Peyer's patch (tissue), 4 donors: ENCODE measurements around the gene GNAQ. TPM values are rescaled to one million over a fixed set of nuclear protein-coding genes. Genes with fewer than 3 reads are reported as not detected.

Source experiments
- DNase-seq, 3 donors: peaks; one replicate each; pipeline ENCODE4 v3.0.0-alpha.2; 2017 to 2019
- H3K27ac ChIP-seq, 4 donors: fragments of 200-600 bp; sonication (generic); one replicate each; pipeline ENCODE4 v1.5.1; 2016 to 2019
- H3K27me3 ChIP-seq, 2 donors: fragments of 200-600 bp; sonication (generic); one replicate each; pipeline ENCODE4 v1.5.1; 2019
- H3K36me3 ChIP-seq, 3 donors: fragments of 200-600 bp; sonication (generic); one replicate each; pipeline ENCODE4 v1.5.1; 2016 to 2019
- H3K4me1 ChIP-seq, 4 donors: fragments of 200-600 bp; sonication (generic); one replicate each; pipeline ENCODE4 v1.5.1; 2016 to 2019
- H3K4me3 ChIP-seq, 4 donors: fragments of 200-600 bp; sonication (generic); 1 replicate in 3 of 4; 2 replicates in 1 of 4; pipeline ENCODE4 v1.5.1; 2016 to 2019; ENCODE audit warnings: mild to moderate bottlenecking in 1 of 4
- H3K9me3 ChIP-seq, 4 donors: fragments of 200-600 bp; sonication (generic); one replicate each; pipeline ENCODE4 v1.5.1; 2016 to 2019; ENCODE audit warnings: mild to moderate bottlenecking in 1 of 4
- POLR2A ChIP-seq, 2 donors: fragments of 450-650 bp; IDR thresholded peaks; one replicate each; pipeline ENCODE4 v1.5.1; 2017; ENCODE audit warnings: antibody characterized with exemption in 2 of 2, mild to moderate bottlenecking in 2 of 2, moderate library complexity in 2 of 2
- total RNA-seq, 4 donors: library from RNA; depleted of rRNA; stranded (reverse); fragments of >200 nt; gene quantifications; one replicate each; pipeline ENCODE4 v1.1.0, GENCODE V29; 2016
- TF ChIP-seq, protein P1 (sequence below), 6 experiments: fragments of 450-650 bp in 4 of 6; fragments of 200-600 bp in 2 of 6; sonication (generic) in 1 of 6; IDR thresholded peaks; one replicate each; pipeline ENCODE4 v1.5.1; 2017 to 2019; ENCODE audit warnings: antibody characterized with exemption in 6 of 6, mild to moderate bottlenecking in 3 of 6, moderate library complexity in 1 of 6

The GNAQ gene
- total RNA-seq, 4 donors from 2014 or later: 28.7 to 45.4 (median 33.5) TPM

DNA sequence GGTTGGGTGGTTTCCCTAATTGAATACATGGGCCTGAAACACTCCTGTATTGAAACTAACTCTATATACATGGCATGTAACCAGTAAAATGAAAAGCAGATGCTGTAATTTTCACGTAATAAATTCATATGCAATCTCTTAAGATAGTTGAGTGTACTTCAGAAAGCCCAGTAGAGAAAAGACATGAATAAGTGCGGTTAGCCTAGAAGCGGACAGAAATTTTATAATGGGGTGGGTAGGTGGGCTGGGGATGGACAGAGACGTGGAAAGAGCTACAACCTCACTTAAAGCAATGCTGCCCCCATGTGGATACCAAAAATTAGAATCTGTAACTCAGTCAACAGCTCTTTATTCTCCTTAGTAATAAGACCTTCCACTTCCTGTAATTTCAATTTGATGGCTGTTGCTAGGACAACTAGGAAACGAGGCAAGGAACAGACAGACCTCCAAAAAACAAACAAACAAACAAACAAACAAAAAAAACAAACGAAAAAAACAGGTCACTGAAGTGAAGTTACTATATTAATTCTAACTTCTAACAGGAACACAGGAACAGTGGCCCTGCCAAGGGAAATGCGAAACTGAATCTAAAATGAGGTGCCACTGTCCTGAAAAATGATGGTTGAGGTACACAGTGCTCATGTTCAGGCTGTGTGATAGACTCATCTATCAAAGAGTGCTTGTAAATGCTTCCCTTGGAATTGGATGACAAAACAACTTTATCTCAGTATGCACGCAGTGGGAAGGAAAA lies 280.1 kb downstream of the GNAQ start:
- H3K36me3 ChIP-seq: no peaks in the 10 kb centered on the region
- H3K27me3 ChIP-seq: no peaks in the 10 kb centered on the region
- H3K9me3 ChIP-seq: no peaks in the 10 kb centered on the region
- H3K4me1 ChIP-seq: no peaks in the 10 kb centered on the region
- no peak overlapping the region for H3K27ac ChIP-seq
- DNase-seq: no peak
- TF ChIP-seq, protein P1, sequence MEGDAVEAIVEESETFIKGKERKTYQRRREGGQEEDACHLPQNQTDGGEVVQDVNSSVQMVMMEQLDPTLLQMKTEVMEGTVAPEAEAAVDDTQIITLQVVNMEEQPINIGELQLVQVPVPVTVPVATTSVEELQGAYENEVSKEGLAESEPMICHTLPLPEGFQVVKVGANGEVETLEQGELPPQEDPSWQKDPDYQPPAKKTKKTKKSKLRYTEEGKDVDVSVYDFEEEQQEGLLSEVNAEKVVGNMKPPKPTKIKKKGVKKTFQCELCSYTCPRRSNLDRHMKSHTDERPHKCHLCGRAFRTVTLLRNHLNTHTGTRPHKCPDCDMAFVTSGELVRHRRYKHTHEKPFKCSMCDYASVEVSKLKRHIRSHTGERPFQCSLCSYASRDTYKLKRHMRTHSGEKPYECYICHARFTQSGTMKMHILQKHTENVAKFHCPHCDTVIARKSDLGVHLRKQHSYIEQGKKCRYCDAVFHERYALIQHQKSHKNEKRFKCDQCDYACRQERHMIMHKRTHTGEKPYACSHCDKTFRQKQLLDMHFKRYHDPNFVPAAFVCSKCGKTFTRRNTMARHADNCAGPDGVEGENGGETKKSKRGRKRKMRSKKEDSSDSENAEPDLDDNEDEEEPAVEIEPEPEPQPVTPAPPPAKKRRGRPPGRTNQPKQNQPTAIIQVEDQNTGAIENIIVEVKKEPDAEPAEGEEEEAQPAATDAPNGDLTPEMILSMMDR (IDR thresholded peaks at IDR 0.05): peak in 5 of 6 experiments; percentile 1 to 56 (median 43)
- TF ChIP-seq POLR2A (IDR thresholded peaks at IDR 0.05): no peak
- H3K4me3 ChIP-seq: no peak overlapping the region

DNA sequence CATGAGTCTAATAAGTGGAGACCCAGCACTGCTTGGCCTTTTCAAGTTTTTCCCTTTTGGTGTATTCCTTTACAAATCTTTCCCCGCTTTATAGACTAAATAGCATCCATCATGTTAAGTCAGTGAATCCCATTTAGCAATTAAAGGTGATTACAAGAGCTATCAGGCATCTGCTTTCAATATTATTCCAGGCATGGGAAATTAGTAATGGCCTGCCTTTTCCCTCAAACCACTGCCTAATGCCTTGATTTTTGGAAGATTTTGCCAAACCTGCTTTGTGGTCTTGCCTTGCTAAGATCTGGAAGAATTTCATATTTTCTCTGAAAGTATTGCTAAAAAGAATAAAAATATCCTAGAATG lies 280.6 kb downstream of the GNAQ start:
- Histone ChIP-seq H3K4me1 (no peaks in the 10 kb centered on the region), H3K27ac (no peak overlapping the region), H3K36me3 (no peaks in the 10 kb centered on the region), H3K4me3 (no peak overlapping the region), H3K27me3 (no peaks in the 10 kb centered on the region), H3K9me3 (no peaks in the 10 kb centered on the region)
- no peak for TF ChIP-seq POLR2A (IDR thresholded peaks at IDR 0.05)
- TF ChIP-seq, protein P1 (IDR thresholded peaks at IDR 0.05): no peak
- DNase-seq: no peak

DNA sequence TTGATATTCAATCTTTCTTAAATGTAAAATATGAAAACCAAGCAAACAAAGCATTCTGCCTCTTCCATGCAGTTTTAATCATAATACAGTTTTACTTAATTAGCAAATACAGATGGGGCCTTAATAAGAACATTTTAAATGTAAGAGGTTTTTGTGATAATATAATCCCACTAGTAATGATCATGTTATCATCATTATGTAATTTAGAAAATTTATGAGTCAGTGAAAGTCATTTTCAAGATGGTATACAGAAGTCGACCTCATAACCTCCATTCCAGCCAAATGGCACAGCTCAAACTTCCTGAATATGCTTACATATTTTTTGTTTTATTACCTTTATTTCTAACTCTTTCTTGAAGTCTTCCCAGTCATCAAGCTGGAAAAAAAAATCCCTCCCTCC lies 281.3 kb downstream of the GNAQ start:
- Histone ChIP-seq H3K36me3 (no peaks in the 10 kb centered on the region), H3K27ac (no peak overlapping the region), H3K4me1 (no peaks in the 10 kb centered on the region), H3K4me3 (no peak overlapping the region), H3K27me3 (no peaks in the 10 kb centered on the region), H3K9me3 (no peaks in the 10 kb centered on the region)
- no peak for TF ChIP-seq POLR2A (IDR thresholded peaks at IDR 0.05)
- TF ChIP-seq, protein P1 (IDR thresholded peaks at IDR 0.05): no peak
- no peak for DNase-seq

DNA sequence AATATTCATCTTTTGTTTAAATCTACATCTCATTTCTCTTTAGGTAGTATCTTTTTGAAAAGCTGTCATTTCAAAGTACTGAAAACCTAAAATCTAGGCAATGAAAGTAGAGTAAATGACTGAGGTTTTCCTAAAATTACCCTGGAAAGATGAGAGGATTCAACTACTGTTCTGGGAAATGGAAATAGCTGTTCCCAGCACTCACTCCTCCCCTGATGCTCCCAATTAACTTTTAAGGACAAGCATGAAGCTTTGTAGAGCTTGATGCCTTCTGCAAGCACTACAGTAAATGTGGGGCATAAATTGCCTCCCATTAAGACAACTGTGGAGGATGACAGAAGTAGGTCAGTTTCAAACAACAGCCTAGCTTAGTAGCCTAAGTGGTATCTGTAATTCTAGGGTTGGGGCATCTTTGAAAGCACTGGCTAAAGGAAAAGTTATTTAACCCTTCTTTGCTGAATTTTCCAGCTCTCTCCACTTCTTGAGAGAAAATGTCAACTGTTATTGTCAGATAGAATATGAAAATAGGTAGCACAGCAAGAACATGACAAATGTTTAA lies 283.3 kb downstream of the GNAQ start:
- H3K9me3 ChIP-seq: no peaks in the 10 kb centered on the region
- no peak for TF ChIP-seq POLR2A (IDR thresholded peaks at IDR 0.05)
- TF ChIP-seq, protein P1 (IDR thresholded peaks at IDR 0.05): no peak
- no peaks in the 10 kb centered on the region for H3K4me1 ChIP-seq
- no peaks in the 10 kb centered on the region for H3K36me3 ChIP-seq
- H3K27ac ChIP-seq: no peak overlapping the region
- no peaks in the 10 kb centered on the region for H3K27me3 ChIP-seq
- H3K4me3 ChIP-seq: no peak overlapping the region
- no peak for DNase-seq

DNA sequence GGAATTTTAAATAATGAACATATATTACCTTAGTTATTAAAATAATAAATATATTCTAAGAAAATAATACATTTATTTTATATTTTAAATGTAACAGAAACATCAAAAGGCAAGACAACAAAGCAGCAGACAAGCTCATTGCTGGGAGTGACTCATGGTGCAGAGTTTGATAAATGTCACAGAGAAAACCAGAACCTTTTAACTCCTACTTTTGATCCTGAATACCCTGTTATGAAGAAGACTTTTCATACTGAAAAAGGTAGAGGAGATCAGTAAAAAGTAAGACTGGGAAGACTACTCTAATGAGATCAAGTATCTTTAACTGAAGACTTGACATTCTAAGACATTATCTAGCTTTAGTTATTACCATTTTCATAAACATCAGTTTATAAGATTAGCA lies 284.4 kb downstream of the GNAQ start:
- H3K9me3 ChIP-seq: no peaks in the 10 kb centered on the region
- no peak overlapping the region for H3K4me3 ChIP-seq
- H3K36me3 ChIP-seq: no peaks in the 10 kb centered on the region
- no peak for TF ChIP-seq POLR2A (IDR thresholded peaks at IDR 0.05)
- H3K27ac ChIP-seq: no peak overlapping the region
- no peaks in the 10 kb centered on the region for H3K27me3 ChIP-seq
- no peaks in the 10 kb centered on the region for H3K4me1 ChIP-seq
- no peak for DNase-seq

DNA sequence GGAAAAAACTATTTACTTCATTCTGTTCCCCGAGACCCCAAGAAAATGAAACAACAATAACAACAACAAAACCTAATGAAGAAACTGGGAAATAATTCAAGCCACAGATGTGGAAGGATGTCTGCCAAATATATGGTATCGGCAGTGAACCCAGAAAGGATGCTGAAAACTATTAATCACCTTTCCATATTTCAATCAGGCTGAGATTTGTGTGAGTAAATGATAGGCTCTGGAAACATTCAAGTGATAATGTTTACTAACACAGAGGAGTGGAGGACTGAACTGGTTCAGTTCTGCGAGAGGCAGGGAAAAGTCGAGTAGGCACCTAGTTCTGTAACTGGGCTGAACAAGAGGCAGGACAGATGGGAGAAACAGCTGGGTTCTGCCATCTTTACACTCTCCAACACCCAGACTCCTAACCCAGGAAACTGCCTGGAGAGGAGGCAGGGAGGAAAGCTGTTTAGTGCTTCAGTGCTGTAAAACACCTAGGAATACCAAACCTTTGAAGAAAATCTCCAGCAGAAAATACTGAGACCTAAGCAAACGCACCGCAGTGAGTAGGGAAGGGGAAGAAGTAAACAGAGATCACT lies 286.7 kb downstream of the GNAQ start:
- no peaks in the 10 kb centered on the region for H3K27me3 ChIP-seq
- no peak overlapping the region for H3K27ac ChIP-seq
- no peaks in the 10 kb centered on the region for H3K9me3 ChIP-seq
- H3K4me1 ChIP-seq: no peaks in the 10 kb centered on the region
- no peaks in the 10 kb centered on the region for H3K36me3 ChIP-seq
- DNase-seq: no peak
- TF ChIP-seq, protein P1 (IDR thresholded peaks at IDR 0.05): no peak
- no peak for TF ChIP-seq POLR2A (IDR thresholded peaks at IDR 0.05)
- no peak overlapping the region for H3K4me3 ChIP-seq
